Measurements from ENCODE around the gene UBE2E2.

UBE2E2 gene

DNA sequence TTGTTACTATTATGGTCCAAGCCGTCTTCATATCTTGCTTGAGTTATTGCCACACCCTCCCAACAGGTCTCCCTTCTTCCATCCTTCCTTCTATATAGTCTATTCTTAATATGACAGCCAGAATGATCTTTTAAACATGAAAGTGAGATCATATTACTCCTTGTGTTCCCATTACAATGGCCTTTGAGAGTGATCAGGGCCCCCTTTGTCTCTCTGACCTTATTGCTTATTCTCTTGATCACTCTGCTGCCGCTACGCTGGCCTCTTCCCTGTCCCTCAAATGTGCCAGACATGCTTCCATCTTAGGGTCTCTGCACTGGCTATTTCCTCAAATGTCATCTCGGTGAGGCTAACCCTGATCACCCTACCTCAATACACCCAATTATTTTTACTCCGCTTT lies 38.1 kb downstream of the UBE2E2 start:
- DNase-seq = no peak

DNA sequence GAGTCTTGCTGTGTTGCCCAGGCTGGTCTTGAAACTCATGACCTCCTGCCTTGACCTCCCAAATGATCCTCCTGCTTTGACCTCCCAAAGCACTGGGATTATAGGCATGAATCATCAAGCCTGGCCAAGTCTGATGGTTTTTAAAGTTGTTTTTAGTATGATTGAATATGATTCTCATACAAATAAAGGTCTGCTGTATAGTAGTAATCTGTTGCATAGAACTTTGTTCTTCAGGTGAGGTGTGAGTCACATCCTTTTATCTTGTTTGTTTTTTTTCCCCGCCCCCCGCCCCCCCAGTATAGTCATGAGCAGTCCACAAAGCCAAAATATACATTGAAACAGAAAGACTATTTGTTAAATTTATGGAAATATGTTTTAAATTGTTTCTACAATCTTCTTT lies 39.0 kb downstream of the UBE2E2 start:
- no peak for DNase-seq

DNA sequence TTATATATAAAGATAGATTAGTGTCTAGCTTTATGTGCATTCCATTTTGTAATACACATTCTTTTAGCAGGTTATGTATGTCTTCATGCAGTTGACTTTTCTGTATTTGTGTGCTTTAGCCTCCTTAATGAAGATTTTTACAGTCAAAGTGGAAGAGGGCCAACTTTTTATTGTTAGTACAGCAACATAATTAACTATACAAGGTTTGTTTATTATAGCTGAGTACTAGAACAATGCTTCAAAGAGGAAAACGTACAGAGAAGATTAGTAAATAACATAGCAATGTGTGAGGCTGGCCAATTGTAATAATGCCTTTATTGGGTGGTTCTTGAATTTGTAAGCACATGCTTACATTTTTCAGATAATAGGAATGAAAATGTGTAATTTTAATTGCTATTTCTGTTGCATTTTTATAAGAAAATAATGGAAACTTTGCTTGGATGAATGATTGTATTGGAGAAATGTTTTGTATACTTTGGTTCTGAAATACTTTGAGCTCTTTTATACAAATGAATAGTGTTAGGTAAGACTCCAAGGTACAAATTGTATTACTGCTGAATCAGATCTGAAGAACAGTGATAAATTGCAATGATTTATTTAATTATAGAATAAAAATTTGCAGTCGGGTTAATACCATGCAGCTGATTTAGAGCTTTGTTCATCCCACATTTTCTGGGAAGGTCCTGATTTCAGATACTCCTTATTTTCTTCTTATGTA lies 41.4 kb downstream of the UBE2E2 start:
- DNase-seq = no peak

DNA sequence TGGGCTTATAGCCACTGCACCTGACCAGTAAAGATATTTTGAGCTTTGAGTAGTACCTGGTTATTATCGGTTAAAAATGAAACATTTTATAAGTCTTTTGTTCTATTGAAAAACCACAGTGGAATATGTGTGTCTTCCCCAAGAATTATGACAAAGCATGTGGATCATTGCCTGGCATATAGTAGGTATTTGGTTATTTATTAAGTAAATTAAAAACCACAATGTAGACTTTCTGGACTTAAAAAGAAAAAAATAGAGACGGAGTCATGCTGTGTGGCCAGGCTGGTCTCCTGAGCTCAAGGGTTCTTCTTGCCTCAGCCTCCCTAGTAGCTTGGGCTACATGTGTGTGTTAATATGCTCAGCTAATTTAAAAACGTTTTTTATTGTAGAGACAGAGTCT lies 43.5 kb downstream of the UBE2E2 start:
- DNase-seq = no peak

DNA sequence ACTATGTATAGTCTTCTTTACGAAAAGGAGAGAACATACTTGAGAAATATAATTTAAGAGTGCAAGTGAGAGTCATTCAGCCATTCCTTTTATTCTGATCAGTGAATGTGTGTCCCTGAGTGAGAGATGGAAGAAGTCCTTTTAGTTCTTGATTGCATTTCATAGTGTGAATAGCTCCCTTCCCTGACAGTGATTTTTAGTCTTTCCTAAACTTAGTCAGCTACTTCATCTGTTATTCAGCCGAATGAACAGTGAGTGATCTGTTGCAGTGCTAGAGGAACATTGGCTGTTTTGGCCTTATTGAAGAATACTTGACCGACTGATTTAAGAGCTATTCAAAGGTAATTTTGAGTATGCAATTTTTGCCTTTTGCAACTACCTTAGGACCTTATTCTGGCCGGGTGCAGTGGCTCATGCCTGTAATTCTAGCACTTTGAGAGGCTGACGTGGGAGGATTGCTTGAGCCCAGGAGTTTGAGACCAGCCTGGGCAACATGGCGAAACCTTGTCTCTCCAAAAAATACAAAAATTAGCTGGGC lies 45.5 kb downstream of the UBE2E2 start:
- no peak for DNase-seq

DNA sequence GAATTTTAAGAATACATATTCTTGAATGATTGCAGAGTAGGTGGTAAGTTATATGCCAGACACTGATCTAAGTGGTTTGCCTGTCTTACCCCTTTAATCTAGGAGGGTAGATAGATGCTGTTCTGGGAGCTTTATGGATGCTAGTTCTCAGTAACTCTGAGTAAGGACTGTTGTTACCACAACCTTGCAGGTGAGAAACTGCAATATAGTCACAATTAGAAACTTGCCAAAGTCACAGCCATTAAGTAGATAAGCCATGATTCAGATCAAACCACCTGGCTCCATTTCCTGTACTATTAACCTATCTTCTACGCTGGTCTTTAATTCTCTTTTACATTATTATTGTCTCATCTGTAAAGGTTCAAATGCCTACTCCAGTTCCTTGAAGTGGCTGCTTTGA lies 46.8 kb downstream of the UBE2E2 start:
- no peak for DNase-seq

DNA sequence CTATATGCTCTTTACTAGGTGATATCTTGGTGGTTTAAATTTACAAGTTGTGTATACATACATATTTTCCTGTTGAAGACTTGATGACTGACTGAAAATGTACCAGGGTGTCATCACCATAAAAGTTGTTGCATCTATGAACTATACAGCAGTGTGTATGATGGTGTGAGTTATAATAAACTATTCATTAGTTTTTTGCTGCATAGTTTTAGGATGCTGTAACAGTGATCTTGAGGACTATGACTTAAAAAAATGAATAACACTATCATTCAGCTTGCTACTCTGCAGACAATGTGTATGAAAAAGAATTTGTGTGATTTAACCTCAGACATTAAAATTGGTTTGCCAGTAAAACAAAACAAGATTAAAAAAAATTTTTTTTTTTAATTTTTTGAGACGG lies 49.0 kb downstream of the UBE2E2 start:
- DNase-seq = no peak

DNA sequence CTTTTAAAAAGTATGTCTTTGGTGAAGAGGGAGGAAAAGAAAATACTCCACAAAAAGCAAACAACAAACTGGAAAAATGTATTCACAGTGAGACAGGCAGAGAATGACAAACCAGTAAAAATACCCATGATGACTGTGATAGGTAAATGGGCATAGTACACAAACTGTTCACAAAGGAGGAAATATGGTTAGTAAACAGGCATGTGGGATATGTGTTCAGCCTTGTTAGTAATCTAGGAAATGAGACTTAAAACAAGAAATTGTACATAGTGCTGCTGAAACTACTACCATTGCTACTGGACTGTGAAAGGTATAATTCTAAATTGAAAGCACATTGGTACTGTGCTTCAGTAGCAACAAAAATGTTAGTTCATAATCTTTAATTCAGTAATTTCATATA lies 50.1 kb downstream of the UBE2E2 start:
- no peak for DNase-seq

DNA sequence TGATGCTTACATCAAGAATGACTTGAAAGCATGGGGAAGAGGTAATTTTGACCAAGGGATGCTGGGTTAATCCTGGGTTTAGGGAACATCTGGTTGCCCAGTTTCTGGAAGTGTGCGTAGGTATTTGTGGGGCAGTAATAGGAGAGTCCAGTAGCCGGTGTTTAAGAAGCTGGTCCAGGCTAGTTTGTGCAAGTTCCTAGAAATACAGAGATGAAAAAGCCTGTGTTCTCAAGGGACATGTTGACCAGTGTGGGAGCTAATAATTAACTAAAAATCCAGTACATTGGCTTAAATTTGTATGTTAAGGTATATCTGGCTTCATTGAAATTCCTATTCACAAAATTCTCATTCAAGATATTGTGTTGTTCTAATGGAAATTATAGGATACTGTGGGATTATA lies 51.2 kb downstream of the UBE2E2 start:
- DNase-seq = no peak

DNA sequence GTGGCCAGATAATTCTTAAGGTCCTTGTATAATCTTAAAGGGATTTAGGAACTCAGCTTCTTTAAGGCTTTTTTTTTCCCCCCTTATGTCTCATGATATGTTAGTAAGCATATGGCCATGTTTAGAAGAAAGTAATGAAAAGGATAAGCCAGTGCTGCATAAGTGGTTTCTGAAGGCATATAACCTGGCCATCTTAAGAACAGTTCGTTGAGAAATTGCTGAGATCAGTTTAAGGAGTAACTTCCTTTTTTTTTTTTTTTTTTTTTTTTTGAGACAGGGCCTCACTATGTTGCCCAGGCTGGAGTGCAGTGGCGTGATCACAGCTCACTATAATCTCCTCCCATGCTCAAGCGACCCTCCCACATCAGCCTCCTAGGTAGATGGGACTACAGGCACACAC lies 51.7 kb downstream of the UBE2E2 start:
- DNase-seq = no peak

DNA sequence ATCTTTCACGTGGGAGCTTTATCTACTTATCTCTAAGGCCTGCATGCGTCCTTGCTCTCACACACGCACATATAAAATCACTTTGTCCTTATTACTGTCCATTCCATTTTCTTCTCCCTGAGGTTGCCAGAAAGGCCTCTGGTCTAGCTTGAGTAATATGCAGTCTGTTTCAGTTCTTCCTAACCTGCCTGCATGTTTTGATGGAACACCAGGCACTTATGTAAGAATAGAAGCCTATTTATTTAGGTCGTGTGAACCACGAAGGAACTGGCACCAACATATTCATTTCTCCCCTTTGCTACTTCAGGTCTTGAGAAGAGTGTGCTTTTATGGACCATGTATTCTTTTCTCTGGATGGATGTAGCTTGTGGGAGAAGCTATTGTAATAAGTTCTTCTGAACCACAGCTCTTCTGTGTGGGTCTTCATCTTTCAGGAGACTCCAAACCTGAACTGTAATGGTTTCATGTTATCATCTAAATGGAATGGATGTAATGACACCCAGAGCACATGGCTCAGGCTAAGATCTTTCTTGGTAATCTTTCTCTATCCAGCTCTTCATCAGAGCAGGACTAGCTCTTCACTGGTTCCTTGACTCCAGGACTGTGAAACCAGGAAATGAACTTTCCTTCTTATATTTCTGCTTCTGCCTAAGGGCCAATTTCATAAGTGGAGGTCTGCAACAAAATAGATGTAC lies 53.8 kb downstream of the UBE2E2 start:
- no peak for DNase-seq

DNA sequence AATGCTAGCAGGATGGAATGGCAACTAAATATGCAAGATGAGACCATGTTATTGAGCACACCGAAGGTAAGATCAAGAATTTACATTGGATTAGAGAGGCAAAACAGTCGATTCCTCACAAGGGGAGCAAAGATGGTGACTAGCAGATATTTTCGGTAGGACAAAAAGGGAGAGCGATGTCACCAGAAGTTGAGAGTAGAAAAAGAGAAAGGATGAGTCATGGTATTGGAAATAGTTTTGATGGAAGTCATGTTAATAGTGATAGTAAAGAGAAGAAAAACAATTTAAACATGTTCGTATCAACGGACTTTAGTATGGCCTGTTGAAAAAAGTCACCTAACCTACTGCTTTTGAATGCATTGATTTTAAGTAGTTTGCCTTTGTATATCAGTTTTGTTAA lies 55.0 kb downstream of the UBE2E2 start:
- DNase-seq = no peak

DNA sequence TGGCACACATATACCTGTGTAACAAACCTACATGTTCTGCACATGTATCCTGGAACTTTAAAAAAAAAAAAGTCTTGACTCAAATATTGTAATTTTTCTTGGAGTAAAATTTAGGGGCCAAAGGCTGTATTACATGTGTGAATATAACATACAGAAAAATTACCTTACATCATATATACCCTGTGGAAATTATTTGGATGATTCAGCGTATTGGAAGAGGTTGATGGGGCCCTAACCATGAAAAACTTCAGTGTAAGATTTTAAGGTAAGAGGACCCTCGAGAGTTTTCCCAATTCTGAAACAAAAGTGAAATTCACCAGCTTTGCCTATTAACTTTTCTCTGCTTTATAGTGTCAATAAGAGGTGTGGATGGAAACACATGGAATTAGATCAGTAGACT lies 56.4 kb downstream of the UBE2E2 start:
- no peak for DNase-seq

DNA sequence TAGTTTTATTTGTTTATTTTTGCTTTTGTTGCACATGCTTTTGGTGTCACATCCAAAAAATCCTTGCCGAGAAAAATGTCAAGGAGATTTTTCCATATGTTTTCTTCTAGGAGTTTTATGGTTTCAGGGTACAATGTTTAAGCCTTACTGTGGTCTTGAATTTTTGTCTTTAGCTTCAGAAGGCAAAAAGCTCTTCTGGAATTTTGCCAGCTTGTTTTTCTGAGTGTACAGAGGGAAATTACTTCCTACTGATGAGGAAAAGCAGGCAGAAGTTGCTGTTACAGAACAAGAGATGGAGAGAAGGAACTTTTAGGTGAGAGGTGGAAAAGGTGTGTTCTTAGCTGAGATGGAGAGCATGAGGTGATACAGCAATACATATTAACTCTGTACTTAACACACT lies 59.6 kb downstream of the UBE2E2 start:
- no peak for DNase-seq

DNA sequence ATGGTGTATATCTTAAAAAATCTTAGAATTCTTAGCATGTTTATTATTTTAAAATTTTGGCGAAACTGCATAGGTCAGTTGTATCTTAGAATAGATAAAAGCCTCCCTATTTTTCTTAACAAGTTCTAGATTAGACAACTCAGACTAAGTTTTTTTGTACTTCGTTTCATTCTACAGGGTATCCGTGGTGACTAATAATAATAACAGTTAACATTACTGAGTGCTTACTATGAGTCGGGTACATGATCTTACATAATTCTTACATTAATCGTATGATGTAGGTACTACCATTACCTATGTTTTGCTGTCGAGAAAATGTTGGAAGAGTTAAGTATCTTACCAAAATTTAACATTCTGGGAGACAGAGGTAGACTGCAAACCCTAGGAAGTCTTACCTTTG lies 60.7 kb downstream of the UBE2E2 start:
- DNase-seq = no peak

DNA sequence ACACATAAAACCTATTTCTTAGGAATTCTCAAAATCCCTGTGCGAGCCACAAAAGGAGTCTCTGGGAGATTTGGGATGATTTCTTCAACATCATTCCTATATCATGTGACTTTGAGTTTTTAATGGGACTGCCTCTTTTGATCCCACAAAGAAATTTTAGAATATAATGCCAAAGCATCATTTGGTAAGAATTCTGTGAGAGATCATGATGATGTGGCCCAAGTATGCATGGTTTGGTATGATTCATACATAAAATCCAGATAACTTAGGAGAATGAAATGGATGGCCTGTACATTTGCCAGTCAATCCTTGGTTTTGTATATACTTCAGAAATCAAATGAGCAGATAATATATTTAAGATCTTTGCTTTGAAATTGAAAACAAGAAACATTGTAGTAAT lies 61.3 kb downstream of the UBE2E2 start:
- no peak for DNase-seq

DNA sequence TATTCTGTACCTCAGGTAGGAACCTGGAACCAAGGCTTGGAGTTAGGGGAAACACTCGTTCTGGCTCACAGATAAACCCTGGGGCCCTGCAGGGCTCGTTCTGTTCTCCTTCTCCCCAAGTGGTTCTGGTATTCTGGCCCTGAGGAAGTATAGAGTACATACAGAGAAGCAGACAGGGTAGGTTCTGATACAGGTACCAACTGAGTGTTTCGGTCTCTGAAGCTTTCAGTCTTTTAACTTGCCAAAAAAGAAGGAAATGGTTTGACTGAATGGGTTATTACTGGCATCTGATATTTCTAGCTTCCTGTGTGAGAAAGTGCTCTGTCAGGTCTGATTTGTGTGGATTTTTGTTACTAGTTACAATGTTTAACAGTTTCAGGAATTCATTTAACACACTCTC lies 67.3 kb downstream of the UBE2E2 start:
- DNase-seq = no peak

DNA sequence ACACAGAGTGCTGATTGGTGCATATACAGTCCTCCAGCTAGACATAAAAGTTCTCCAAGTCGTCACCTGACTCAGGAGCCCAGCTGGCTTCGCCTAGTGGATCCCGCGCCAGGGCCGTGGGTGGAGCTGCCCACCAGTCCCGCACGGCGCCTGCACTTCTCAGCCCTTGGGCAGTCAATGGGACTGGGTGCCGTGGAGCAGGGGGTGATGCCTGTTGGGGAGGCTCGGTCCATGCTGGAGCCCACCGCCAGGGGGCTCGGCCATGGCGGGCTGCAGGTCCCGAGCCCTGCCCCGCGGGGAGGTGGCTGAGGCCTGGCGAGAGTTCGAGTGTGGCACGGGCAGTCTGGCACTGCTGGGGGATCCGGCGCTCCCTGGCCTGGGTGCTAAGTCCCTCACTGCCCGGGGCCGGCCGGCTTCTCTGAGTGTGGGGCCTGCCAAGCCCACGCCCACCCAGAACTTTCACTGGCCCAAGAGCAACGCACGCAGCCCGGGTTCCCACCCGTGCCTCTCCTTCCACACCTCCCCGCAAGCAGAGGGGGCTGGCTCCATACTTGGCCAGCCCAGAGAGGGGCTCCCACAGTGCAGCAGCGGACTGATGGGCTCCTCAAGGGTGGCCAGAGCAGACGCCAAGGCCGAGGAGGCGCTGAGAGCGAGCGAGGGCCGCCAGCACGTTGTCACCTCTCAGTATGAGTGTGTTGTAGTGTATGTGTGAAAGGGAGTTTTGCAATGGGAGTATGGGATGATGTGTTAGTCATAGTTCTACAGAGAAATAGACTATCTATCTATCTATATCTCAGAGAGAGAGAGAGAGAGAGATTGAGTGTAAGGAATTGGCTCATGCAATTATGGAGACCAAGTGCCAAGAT lies 69.0 kb downstream of the UBE2E2 start:
- no peak for DNase-seq

DNA sequence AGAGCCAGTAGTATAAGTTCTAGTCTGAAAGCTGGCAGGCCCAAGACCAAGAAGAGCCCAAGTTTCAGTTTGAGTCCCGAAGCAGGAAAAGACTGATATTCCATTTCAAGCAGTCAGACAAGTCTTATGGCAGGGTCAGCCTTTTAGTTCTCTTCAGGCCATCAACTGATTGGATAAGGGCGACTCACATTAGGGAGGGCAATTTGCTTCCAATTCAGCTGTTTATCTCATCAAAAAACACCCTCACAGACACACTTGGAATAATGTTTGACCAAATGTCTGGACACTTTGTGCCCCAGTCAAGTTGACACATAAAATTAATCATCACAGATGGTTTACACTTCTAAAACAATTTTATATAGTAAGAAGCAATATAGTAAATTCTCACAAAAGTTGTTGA lies 69.7 kb downstream of the UBE2E2 start:
- no peak for DNase-seq

DNA sequence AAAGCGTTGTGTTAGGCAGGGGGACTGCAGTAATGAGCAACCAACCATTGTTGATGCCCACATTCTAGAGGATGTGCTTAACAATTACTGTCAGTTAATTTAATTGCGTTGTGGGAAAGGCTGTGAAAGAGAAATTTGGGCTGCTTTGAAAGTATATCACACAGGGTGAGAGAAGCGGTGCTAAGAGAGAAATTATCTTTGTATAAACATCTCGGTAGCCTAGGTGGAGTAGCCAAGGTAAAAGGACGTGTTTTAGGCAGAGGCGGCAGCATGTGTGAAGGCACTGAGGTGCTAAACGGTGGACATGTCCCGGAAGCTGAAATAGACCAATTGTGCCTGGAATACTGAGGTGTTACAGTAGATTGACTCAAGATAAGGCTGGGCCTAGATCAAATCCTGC lies 71.9 kb downstream of the UBE2E2 start:
- DNase-seq = no peak

DNA sequence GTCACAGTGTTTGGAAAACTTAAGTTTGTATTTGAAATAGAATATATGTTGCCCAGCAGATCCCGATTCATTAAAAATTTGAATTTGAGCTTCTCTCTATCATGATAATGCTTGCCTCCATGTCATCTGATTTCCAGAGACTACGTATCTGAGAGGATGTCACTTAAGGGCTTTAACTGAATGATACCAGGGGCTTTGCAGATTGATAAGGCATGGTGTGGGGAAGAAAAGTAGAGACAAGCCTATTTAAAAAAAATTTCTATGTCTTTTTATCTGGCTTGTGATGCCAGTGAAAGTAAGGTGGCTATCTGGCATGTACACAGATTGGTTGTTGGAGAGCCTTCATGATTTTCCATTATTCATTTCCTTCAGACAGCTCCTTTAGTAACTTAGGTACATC lies 72.7 kb downstream of the UBE2E2 start:
- no peak for DNase-seq

DNA sequence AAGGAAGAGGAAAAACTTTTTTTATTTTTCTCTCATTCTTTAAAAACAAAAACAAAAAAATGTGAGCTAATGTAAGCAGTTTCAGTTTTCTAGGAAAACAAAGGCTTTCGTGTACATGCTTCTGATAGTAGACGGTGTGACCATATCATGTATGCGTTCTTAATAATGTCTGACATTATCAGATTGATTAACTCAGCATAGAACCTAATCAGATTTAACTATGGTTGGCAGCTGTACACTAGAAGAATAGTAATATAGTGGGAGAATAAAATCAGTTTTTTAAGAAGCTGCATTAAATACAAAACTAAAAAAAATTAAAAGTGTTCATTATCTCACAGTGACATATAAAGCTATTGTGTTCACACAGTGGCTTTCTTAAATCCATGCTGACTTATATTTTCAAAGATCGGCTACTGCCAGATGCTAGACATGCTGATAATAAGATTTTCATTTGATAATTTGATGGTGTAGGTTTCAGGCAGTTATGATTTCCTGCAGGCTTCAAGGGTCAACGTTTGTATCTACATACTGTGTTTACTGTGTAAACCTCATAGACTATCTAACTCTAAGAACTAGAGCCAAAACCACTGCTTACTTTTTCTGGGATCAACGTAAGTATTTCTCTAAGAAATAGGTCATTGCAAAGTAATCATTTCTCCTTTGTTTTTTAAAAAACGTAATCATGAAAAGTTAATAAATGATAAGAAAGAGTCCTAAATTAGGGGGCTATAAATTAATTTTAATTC lies 74.0 kb downstream of the UBE2E2 start:
- no peak for DNase-seq

DNA sequence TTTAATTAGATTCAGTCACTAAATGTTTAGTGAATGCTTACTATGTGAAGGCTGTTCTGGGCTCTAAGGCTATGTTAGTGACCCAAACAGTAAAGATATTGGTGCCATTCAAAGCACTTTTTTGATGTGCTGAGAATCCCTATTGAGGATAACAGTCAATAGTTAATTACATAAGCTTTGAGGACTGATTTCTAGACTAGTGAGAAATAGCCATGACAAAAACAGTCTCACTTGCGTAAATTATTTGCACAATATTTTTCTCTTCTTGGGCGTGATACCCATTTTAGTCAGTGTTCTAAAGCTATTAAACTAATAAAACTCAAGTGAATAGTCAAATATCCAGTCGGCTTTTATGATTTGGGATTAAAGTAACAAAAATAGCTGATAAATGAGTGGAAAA lies 74.6 kb downstream of the UBE2E2 start:
- DNase-seq = no peak

Data from activated effector memory CD4-positive, alpha-beta T cell treated with Interleukin-2 at 50 U/mL for 16 hours (primary cell).